Heart left ventricle (tissue), 16 donors: ENCODE data around the gene TIAM2. TPM values are rescaled to one million over a fixed set of nuclear protein-coding genes. Genes with fewer than 3 reads are reported as not detected.

ENCODE experiments used
- ATAC-seq, 4 donors: fragments of 200-7000 bp; cut with Tn5 transposase; one replicate each; pipeline ENCODE4 v1.9.1; 2020 to 2022; ENCODE audit warnings: moderate library complexity in 4 of 4, mild to moderate bottlenecking in 3 of 4, moderate number of reproducible peaks in 1 of 4
- DNase-seq, 5 donors: peaks; one replicate each; pipeline ENCODE4 v3.0.0-alpha.2; 2020
- H3K27ac ChIP-seq, 12 donors: fragments of 200-600 bp; sonication (generic) in 4 of 12; one replicate each; pipeline versions ENCODE4 v1.5.0 to v1.8.0; 2016 to 2022; ENCODE audit warnings: mild to moderate bottlenecking in 2 of 12
- H3K27me3 ChIP-seq, 9 donors: fragments of 200-600 bp; sonication (generic) in 2 of 9; one replicate each; pipeline versions ENCODE4 v1.5.1 to v1.8.0; 2016 to 2022; ENCODE audit warnings: mild to moderate bottlenecking in 3 of 9
- H3K36me3 ChIP-seq, 9 donors: fragments of 200-600 bp; sonication (generic) in 2 of 9; one replicate each; pipeline versions ENCODE4 v1.5.0 to v1.8.0; 2018 to 2022; ENCODE audit warnings: mild to moderate bottlenecking in 2 of 9
- H3K4me1 ChIP-seq, 12 donors: fragments of 200-600 bp; sonication (generic) in 4 of 12; one replicate each; pipeline versions ENCODE4 v1.5.0 to v1.8.0; 2016 to 2022; ENCODE audit warnings: mild to moderate bottlenecking in 3 of 12
- H3K4me3 ChIP-seq, 12 donors: fragments of 200-600 bp; sonication (generic) in 4 of 12; one replicate each; pipeline versions ENCODE4 v1.5.0 to v1.8.0; 2017 to 2022; ENCODE audit warnings: mild to moderate bottlenecking in 9 of 12, moderate library complexity in 4 of 12
- H3K9me3 ChIP-seq, 12 donors: fragments of 200-600 bp; sonication (generic) in 4 of 12; one replicate each; pipeline versions ENCODE4 v1.5.0 to v1.8.0; 2016 to 2022; ENCODE audit warnings: mild to moderate bottlenecking in 1 of 12
- POLR2A ChIP-seq, 2 donors: fragments of 450-650 bp; IDR thresholded peaks; one replicate each; pipeline ENCODE4 v1.6.1; 2017; ENCODE audit warnings: antibody characterized with exemption in 2 of 2, mild to moderate bottlenecking in 2 of 2, moderate library complexity in 2 of 2
- WGBS, 4 donors: extraction: QIAGEN DNeasy Blood & Tissue Kit in 2 of 4; methylation state at CpG; one replicate each; pipeline versions ENCODE4 v1.1.5 to v1.1.7; 2013 to 2018; 5-methylcytosine and 5-hydroxymethylcytosine counted together
- intact Hi-C, 10 donors: fragments of 100-400 bp; cut with DNase I; formaldehyde crosslinking; loops; one replicate each; pipeline versions ENCODE4 v1.11.1 to v1.14.2; 2022
- polyA plus RNA-seq, 2 donors: library from polyadenylated mRNA; stranded (reverse); fragments of 200-250 nt; gene quantifications; one replicate each; pipeline ENCODE4 v1.2.3, GENCODE V29; 2013
- total RNA-seq, 9 donors: library from RNA; depleted of rRNA in 2 of 9; stranded (reverse); fragments of >200 nt in 2 of 9; fragmentation: NEBNext Ultra II Directional in 3 of 9; extraction: Animal tissue kit (Norgen Biotek cat#: 25700) in 3 of 9; gene quantifications; one replicate each; pipeline versions ENCODE4 v1.1.0 to v1.2.4, GENCODE V29; 2016 to 2023
- TF ChIP-seq, protein P1 (sequence below), 12 donors: fragments of 200-600 bp; sonication (generic) in 4 of 12; IDR thresholded peaks; one replicate each; pipeline versions ENCODE4 v1.5.0 to v1.8.0; 2018 to 2022; ENCODE audit warnings: antibody characterized with exemption in 12 of 12, mild to moderate bottlenecking in 5 of 12
- donor health status: ischemic (EF 13 %, LVEDD 7.1; RV severe dilation, severe dysfunction).
- donor health status: healthy with polysubstance abuse.
- donor health status: DM: no; HTN: yes; CAD: no.
- donor health status: DM: no; HTN: no; CAD: no.
- donor health status: ischemic (EF 25% LVEDD 6.9; RV normal size, moderate dysfunction).
- donor health status: ischemic (EF 25% LVEDD 5.7; RV mildly dilated, moderate dysfunction).
- donor health status: healthy.
- donor health status: DM: yes; HTN: yes; CAD: no.
- donor health status: ischemic (EF 35%, LVEDD 5.7; RV mildly dilated, moderate dysfunction).
- donor health status: nonischemic (EF 11% LVEDD 7.7; RV severe dilation, severe dysfunction).
- donor health status: DM: yes; HTN: yes; CAD: no.
- donor health status: PGD.
- donor health status: ischemic (EF 29% LVEDD 5.4; RV normal size, mild dysfunction).
- donor health status: nonischemic (EF 23%, LVEDD 6.1; RV moderate dilation, normal function).

The TIAM2 gene
- total and polyA plus RNA-seq, 11 donors, result 4.6 to 16.5 (median 12.6) TPM

DNA sequence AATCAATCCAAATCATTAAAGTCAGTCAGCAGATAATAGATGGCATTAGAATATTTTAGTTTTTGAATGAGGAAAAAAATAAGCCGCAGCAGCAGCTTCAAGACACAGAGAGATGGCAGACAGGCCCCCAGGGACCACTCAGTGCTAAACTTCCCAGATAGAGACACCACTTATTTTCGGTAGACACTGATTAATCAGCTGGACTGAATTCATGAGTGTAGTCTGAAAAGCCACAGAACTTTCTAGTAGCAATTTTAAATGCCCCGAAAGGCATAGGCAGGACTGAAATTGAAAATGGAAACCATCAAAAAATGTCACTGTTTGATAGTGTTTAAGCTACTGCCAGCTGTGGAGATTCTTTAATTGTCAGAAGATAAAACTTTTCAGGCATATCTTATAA is 265.6 kb downstream of the TIAM2 start:
- Histone ChIP-seq H3K27ac (no peak overlapping the region), H3K9me3 (no peaks in the 10 kb centered on the region), H3K4me3 (no peak overlapping the region), H3K36me3 (peaks cover 0 to 52% (median 44%) of the 10 kb centered on the region in 9 donors), H3K4me1 (peaks cover 0 to 29% (median 4%) of the 10 kb centered on the region in 12 donors), H3K27me3 (no peaks in the 10 kb centered on the region)
- no peak for TF ChIP-seq POLR2A (IDR thresholded peaks at IDR 0.05)
- TF ChIP-seq, protein P1, sequence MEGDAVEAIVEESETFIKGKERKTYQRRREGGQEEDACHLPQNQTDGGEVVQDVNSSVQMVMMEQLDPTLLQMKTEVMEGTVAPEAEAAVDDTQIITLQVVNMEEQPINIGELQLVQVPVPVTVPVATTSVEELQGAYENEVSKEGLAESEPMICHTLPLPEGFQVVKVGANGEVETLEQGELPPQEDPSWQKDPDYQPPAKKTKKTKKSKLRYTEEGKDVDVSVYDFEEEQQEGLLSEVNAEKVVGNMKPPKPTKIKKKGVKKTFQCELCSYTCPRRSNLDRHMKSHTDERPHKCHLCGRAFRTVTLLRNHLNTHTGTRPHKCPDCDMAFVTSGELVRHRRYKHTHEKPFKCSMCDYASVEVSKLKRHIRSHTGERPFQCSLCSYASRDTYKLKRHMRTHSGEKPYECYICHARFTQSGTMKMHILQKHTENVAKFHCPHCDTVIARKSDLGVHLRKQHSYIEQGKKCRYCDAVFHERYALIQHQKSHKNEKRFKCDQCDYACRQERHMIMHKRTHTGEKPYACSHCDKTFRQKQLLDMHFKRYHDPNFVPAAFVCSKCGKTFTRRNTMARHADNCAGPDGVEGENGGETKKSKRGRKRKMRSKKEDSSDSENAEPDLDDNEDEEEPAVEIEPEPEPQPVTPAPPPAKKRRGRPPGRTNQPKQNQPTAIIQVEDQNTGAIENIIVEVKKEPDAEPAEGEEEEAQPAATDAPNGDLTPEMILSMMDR (IDR thresholded peaks at IDR 0.05), result no peak
- intact Hi-C loops, result no loop called here
- ATAC-seq, result no peak
- no peak for DNase-seq
- 38 to 55% (median 48%) methylated on average over 3 of the region's 3 CpGs for WGBS, 4 donors

DNA sequence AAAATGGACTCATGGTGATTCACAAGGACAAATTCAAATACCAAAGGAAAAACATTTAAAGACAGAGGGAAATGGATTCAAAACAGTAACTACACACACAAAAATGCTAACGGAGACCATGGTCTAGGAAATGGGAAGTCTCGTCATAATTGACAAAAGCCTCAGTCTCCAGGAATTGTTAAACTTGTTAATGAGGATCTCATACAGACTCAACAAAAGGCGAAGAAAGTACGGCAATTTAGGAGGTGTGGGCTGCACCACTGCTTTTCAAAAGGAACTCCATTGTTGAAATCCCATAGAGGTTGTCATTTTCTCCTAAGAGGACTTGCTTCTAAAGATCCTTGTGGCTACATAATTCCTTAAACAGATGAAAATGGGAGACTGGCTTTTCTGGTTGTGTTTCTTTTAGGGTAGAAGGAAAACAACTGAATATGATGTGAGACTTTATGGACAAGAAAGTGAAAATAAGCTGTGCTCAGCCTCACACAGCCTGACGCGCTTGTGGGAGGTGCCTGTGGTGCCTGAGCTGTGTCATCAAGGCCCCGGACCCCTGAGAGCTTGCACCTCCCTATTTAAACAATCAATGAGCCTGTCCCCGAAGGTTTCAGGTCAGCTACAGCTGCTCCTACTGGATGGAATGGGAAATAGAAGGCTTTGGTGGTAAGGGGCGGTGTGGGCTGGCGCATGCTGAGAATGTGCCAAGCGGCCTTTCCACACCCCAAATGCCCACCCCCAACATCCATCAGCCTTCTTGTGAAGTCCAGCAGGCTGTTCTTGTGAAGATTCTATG is 266.2 kb downstream of the TIAM2 start:
- WGBS, 4 donors, result 92 to 95% (median 94%) methylated on average over 11 of the region's 11 CpGs
- Histone ChIP-seq H3K4me3 (no peak overlapping the region), H3K27me3 (no peaks in the 10 kb centered on the region), H3K27ac (no peak overlapping the region), H3K9me3 (no peaks in the 10 kb centered on the region), H3K36me3 (peaks cover 0 to 46% (median 40%) of the 10 kb centered on the region in 9 donors), H3K4me1 (peaks cover 0 to 26% (median 4%) of the 10 kb centered on the region in 12 donors)
- no peak for ATAC-seq
- no peak for DNase-seq
- intact Hi-C loops, result no loop called here
- no peak for TF ChIP-seq POLR2A (IDR thresholded peaks at IDR 0.05)
- TF ChIP-seq, protein P1 (IDR thresholded peaks at IDR 0.05), result no peak

DNA sequence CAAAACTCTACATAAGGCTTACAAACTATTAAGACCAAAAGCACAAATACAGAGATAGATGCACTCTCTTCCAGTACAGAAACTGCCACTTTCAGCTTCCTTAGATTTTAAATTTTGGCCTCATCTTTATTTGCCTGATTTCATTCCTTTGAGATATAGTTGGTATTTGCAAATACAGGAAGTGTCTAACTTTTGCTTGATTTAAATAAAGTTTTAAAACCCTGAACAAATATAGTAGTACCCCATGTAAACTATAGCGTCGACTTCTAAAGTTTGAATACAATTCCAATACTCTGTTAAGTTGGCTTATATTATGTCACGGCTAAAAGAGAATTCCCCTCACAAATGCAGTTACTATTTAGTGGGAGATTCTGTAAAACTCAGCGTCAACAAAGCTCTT is 267.5 kb downstream of the TIAM2 start:
- no peaks in the 10 kb centered on the region for H3K27me3 ChIP-seq
- H3K4me1 ChIP-seq, result peaks cover 0 to 24% (median 4%) of the 10 kb centered on the region in 12 donors
- H3K9me3 ChIP-seq, result no peaks in the 10 kb centered on the region
- H3K36me3 ChIP-seq, result peaks cover 0 to 32% (median 26%) of the 10 kb centered on the region in 9 donors
- WGBS, 4 donors, result 95 to 97% (median 95%) methylated on average over 4 of the region's 4 CpGs
- no peak overlapping the region for H3K27ac ChIP-seq
- ATAC-seq (no peak), DNase-seq (no peak)
- no peak for TF ChIP-seq POLR2A (IDR thresholded peaks at IDR 0.05)
- TF ChIP-seq, protein P1 (IDR thresholded peaks at IDR 0.05), result no peak
- H3K4me3 ChIP-seq, result no peak overlapping the region
- intact Hi-C loops, result no loop called here

DNA sequence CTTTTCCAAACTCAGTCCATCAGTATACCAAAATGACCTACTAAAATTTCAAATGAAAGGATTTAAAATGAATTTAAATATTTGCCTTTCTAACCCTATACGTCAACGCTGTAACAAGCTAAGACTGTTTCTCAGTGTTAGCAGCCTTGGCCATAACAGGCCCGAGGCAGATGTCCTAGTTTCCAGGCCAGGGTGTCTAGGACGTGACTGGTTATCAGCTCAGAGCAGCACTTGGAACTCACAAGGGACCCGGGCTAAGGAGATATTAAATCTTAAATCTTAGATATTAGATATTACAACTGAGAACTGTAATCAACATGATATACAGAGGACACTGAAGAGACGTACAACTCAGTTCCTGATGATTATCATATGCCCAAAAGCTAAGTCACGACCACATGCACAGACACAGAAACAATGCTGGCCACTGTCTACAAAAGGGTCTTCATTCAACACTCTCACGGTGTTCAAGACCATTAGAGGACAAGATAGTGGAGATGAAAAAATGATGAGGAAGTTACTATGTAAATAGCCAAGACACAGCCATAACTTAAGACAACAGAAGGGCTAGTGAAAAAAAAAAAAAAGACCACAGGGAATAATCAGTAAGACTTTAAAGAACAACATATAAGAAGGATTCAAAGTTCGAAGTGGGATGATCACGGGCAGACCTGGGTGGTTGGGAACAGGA is 268.4 kb downstream of the TIAM2 start, which contains the start of gene CLDN20:
CLDN20 (plus strand) TSS at position 641 of the 691 bp plus-strand sequence. CDS start 11,707 bp downstream, outside the sequence.
- Histone ChIP-seq H3K27me3 (no peaks in the 10 kb centered on the region), H3K36me3 (peaks cover 0 to 24% (median 18%) of the 10 kb centered on the region in 9 donors), H3K4me3 (no peak within 1 kb of the TSS), H3K4me1 (peaks cover 0 to 27% (median 7%) of the 10 kb centered on the region in 12 donors), H3K27ac (peak within 1 kb of the TSS in 1 of 12 donors; percentile 6), H3K9me3 (no peaks in the 10 kb centered on the region)
- WGBS, 4 donors, result 59 to 69% (median 65%) methylated on average over 10 of the region's 10 CpGs
- intact Hi-C loops, result no loop called here
- ATAC-seq (peak; percentile 44 to 62 (median 55)), DNase-seq (no peak)
- TF ChIP-seq, protein P1 (IDR thresholded peaks at IDR 0.05), result no peak
- TF ChIP-seq POLR2A (IDR thresholded peaks at IDR 0.05), result no peak
